HepG2 (cell line): ENCODE results near the gene XXYLT1. TPM values are rescaled to one million over a fixed set of nuclear protein-coding genes. Genes with fewer than 3 reads are reported as not detected.

Experiments used
- ATAC-seq: fragments of 200-7000 bp; cut with Tn5 transposase; 3 replicates; pipeline ENCODE4 v1.9.1; 2020; ENCODE audit warnings: mild to moderate bottlenecking, moderate library complexity
- BruUV-seq: library from RNA; stranded (reverse); fragments of 400-500 nt; replicated peaks from 2 replicates; lab custom pipeline; 2021; lab: Mats Ljungman, UMichigan
- CTCF ChIA-PET: fragments of 300-600 bp; formaldehyde crosslinking; extraction: SDS; loops from one replicate; lab custom pipeline; 2021; ENCODE audit warnings: low total read pairs, inconsistent platforms, low intra/inter-chr PET ratio; lab: Yijun Ruan, JAX
- POLR2A ChIA-PET: fragments of 350-600 bp; sonication (Branson Sonifier 250); formaldehyde crosslinking; loops from one replicate; lab custom pipeline; 2020; ENCODE audit warnings: antibody characterized with exemption, inconsistent platforms; lab: Yijun Ruan, JAX
- DNase-seq: peaks from one replicate; pipeline ENCODE4 v3.0.0-alpha.2; 2015; ENCODE audit warnings: low spot score
- FAIRE-seq: peaks from 3 replicates; lab custom pipeline; 2011; peaks lifted over from hg19 to GRCh38; lab: Jason Lieb, UNC
- H2AFZ ChIP-seq: one replicate; pipeline ENCODE4 v1.6.1; 2011; ENCODE audit warnings: low read length, inconsistent platforms
- H3K27ac ChIP-seq: fragments of 300-600 bp; 3 replicates; pipeline ENCODE4 v1.8.0; 2011; ENCODE audit warnings: mixed run types, mild to moderate bottlenecking, mixed read lengths, low read length, inconsistent platforms; ENCODE audit not compliant: insufficient read depth; ENCODE audit errors: extremely low read length
- H3K27me3 ChIP-seq, 2 experiments: fragments of 200-600 bp in 1 of 2; 2 replicates in 1 of 2; 3 replicates in 1 of 2; pipeline versions ENCODE4 v1.6.0 to v1.8.0; 2011; ENCODE audit warnings: low read length in 2 of 2, mild to moderate bottlenecking in 2 of 2, moderate library complexity in 2 of 2, inconsistent platforms in 1 of 2; ENCODE audit not compliant: insufficient read depth in 2 of 2, control insufficient read depth in 1 of 2
- H3K36me3 ChIP-seq, 2 experiments: fragments of 200-600 bp in 1 of 2; replicated peaks in 1 of 2; 2 replicates in 1 of 2; 3 replicates in 1 of 2; pipeline versions ENCODE4 v1.5.1 to v1.8.0; 2011; ENCODE audit warnings: low read length in 2 of 2, inconsistent platforms in 1 of 2; ENCODE audit not compliant: insufficient read depth in 2 of 2, control insufficient read depth in 1 of 2
- H3K4me1 ChIP-seq: 2 replicates; pipeline ENCODE4 v1.5.1; 2012; ENCODE audit warnings: low read length, inconsistent platforms; ENCODE audit not compliant: insufficient read depth
- H3K4me2 ChIP-seq: 2 replicates; pipeline ENCODE4 v1.6.0; 2011; ENCODE audit warnings: low read depth, low read length, inconsistent platforms
- H3K4me3 ChIP-seq, 3 experiments: fragments of 200-600 bp in 1 of 3; sonication (generic), shearing (Covaris generic) in 1 of 3; replicated peaks in 1 of 3; 2 replicates each; pipeline ENCODE4 v1.5.1; 2011 to 2016; ENCODE audit warnings: low read length in 3 of 3, inconsistent platforms in 2 of 3, low read depth in 2 of 3, mild to moderate bottlenecking in 2 of 3, control low read depth in 1 of 3, mixed read lengths in 1 of 3; ENCODE audit not compliant: insufficient read depth in 1 of 3
- H3K79me2 ChIP-seq: one replicate; pipeline ENCODE4 v1.6.1; 2011; ENCODE audit warnings: low read length, inconsistent platforms; ENCODE audit not compliant: insufficient read depth
- H3K9ac ChIP-seq: 2 replicates; pipeline ENCODE4 v1.6.0; 2011; ENCODE audit warnings: mild to moderate bottlenecking, low read depth, low read length, inconsistent platforms; ENCODE audit not compliant: insufficient read depth
- H3K9me3 ChIP-seq: 2 replicates; pipeline ENCODE4 v1.5.1; 2012; ENCODE audit warnings: mild to moderate bottlenecking, low read length
- H4K20me1 ChIP-seq: 2 replicates; pipeline ENCODE4 v1.6.0; 2011; ENCODE audit warnings: inconsistent platforms, mild to moderate bottlenecking, low read length, moderate library complexity; ENCODE audit not compliant: insufficient read depth
- CCAR2 ChIP-seq: fragments of 200-400 bp; formaldehyde crosslinking; optimal IDR thresholded peaks from 2 replicates; pipeline ENCODE3; 2018; ENCODE audit warnings: low read depth, mild to moderate bottlenecking, low read length, moderate library complexity
- FOSL1 ChIP-seq: sonication (generic); formaldehyde crosslinking; IDR thresholded peaks from 2 replicates; pipeline ENCODE4 v1.9.0; 2021; ENCODE audit warnings: missing genetic modification reagents, borderline replicate concordance
- GTF2F1 ChIP-seq: fragments of 150-350 bp; IDR thresholded peaks from 2 replicates; pipeline ENCODE4 v1.6.1; 2014; ENCODE audit warnings: low read length
- HNF1A ChIP-seq, 2 experiments: sonication (generic) in 1 of 2; formaldehyde crosslinking in 1 of 2; IDR thresholded peaks; 2 replicates each; pipeline versions ENCODE4 v1.4.0 to v1.6.1; 2016 to 2020; ENCODE audit warnings: borderline replicate concordance in 1 of 2, low read depth in 1 of 2, mild to moderate bottlenecking in 1 of 2, missing genetic modification reagents in 1 of 2
- IKZF4 ChIP-seq: sonication (generic); formaldehyde crosslinking; IDR thresholded peaks from 2 replicates; pipeline ENCODE4 v1.5.1; 2020; ENCODE audit warnings: borderline replicate concordance, mild to moderate bottlenecking, low read depth, missing genetic modification reagents; ENCODE audit errors: not compliant biosample characterization
- IRF9 ChIP-seq: sonication (generic); formaldehyde crosslinking; IDR thresholded peaks from 2 replicates; pipeline ENCODE4 v1.8.0; 2022; ENCODE audit warnings: missing genetic modification reagents, mild to moderate bottlenecking, borderline replicate concordance
- MIER2 ChIP-seq: IDR thresholded peaks from 2 replicates; pipeline ENCODE4 v1.6.1; 2016; ENCODE audit warnings: missing biosample characterization, missing genetic modification reagents
- POLR2AphosphoS2 ChIP-seq: IDR thresholded peaks from 2 replicates; pipeline ENCODE4 v1.6.1; 2011; ENCODE audit warnings: low read depth, low read length, improper control_type of control experiment
- RFXANK ChIP-seq: IDR thresholded peaks from 2 replicates; pipeline ENCODE4 v1.6.1; 2016
- RNF219 ChIP-seq: sonication (generic); formaldehyde crosslinking; IDR thresholded peaks from 2 replicates; pipeline ENCODE4 v1.5.0; 2020; ENCODE audit warnings: mild to moderate bottlenecking, missing genetic modification reagents
- SNAI1 ChIP-seq: sonication (generic); formaldehyde crosslinking; IDR thresholded peaks from 2 replicates; pipeline ENCODE4 v1.5.0; 2020; ENCODE audit warnings: mild to moderate bottlenecking, missing genetic modification reagents, borderline replicate concordance
- THAP8 ChIP-seq: sonication (generic); formaldehyde crosslinking; IDR thresholded peaks from 2 replicates; pipeline ENCODE4 v1.5.1; 2020; ENCODE audit warnings: missing genetic modification reagents, mild to moderate bottlenecking, borderline replicate concordance
- TMF1 ChIP-seq: sonication (generic); formaldehyde crosslinking; IDR thresholded peaks from 2 replicates; pipeline ENCODE4 v1.8.1; 2022; ENCODE audit warnings: low read depth, missing genetic modification reagents
- YEATS4 ChIP-seq: sonication (generic); formaldehyde crosslinking; IDR thresholded peaks from 2 replicates; pipeline ENCODE4 v1.4.0; 2020; ENCODE audit warnings: missing genetic modification reagents, borderline replicate concordance
- ZNF136 ChIP-seq: sonication (generic); formaldehyde crosslinking; IDR thresholded peaks from 2 replicates; pipeline ENCODE4 v1.8.1; 2022; ENCODE audit warnings: low read depth, mild to moderate bottlenecking, moderate library complexity, missing genetic modification reagents
- ZNF256 ChIP-seq: sonication (generic); formaldehyde crosslinking; conservative IDR thresholded peaks from 2 replicates; pipeline ENCODE4 v1.4.0; 2020; ENCODE audit warnings: missing genetic modification reagents
- ZNF331 ChIP-seq: sonication (generic); formaldehyde crosslinking; IDR thresholded peaks from 2 replicates; pipeline ENCODE4 v1.4.0; 2020; ENCODE audit warnings: missing genetic modification reagents
- ZSCAN25 ChIP-seq: sonication (generic); formaldehyde crosslinking; IDR thresholded peaks from 2 replicates; pipeline ENCODE4 v1.8.0; 2022; ENCODE audit warnings: mild to moderate bottlenecking, missing genetic modification reagents
- WGBS: methylation state at CpG from one replicate; pipeline ENCODE4 v1.1.6; 2017; ENCODE audit warnings: low lambda C conversion rate; 5-methylcytosine and 5-hydroxymethylcytosine counted together
- in situ Hi-C: cut with HindIII; loops from 2 replicates; pipeline ENCODE4 v1.10.0; 2017; ENCODE audit warnings: low pct_unique_long_range_greater_than_20kb; ENCODE audit not compliant: extremely low pct_ligation_motif_present
- intact Hi-C: fragments of 100-400 bp; cut with micrococcal nuclease; formaldehyde crosslinking; loops from one replicate; pipeline ENCODE4 v1.10.0; 2022; ENCODE audit not compliant: unreplicated experiment
- polyA plus RNA-seq, 8 experiments: library from polyadenylated mRNA; depleted of rRNA in 3 of 8; stranded (reverse) in 7 of 8; unstranded in 1 of 8; fragments of >200 nt; fragmentation: Illumina TruSeq in 4 of 8; extraction: Trizol in 4 of 8; gene quantifications; 2 replicates each; pipeline versions ENCODE4 v1.2.1 to v1.2.3, GENCODE V29; 2011 to 2016; ENCODE audit warnings: low read depth in 4 of 8, missing spikeins in 1 of 8, mixed read lengths in 1 of 8; ENCODE audit not compliant: insufficient read depth in 1 of 8
- total RNA-seq, 5 experiments: library from RNA; depleted of rRNA; stranded (reverse); fragments of >200 nt; fragmentation: Illumina TruSeq; extraction: Trizol; gene quantifications; 2 replicates each; pipeline ENCODE4 v1.2.3, GENCODE V29; 2016; ENCODE audit warnings: low read depth in 1 of 5

Gene XXYLT1
- total and polyA plus RNA-seq, 2 of the 13 experiments (the other 11 are each of a cell fraction or from before 2014, with no cell fraction given): 17.7 to 19.0 TPM

GRCh38 chr3:195230244-195230643, 40.7 kb downstream of the XXYLT1 start:
- in situ Hi-C loops (no loop called here), intact Hi-C loops (no loop called here)
- Histone ChIP-seq H3K27ac (no peak overlapping the region), H3K27me3 (no peaks in the 10 kb centered on the region), H2AFZ (no peak overlapping the region), H3K4me3 (no peak overlapping the region), H3K36me3 (peaks cover 3 to 12% of the 10 kb centered on the region in 2 experiments), H3K9me3 (no peaks in the 10 kb centered on the region; the same call in 1 of the 2 replicates), H3K4me1 (peaks cover 11% of the 10 kb centered on the region), H3K79me2 (no peaks in the 10 kb centered on the region), H3K4me2 (no peak overlapping the region), H3K9ac (no peak overlapping the region), H4K20me1 (no peaks in the 10 kb centered on the region)
- POLR2A ChIA-PET: no interaction called here
- no TSS peak for BruUV-seq
- DNase-seq (no peak), FAIRE-seq (no peak), ATAC-seq (no peak)
- CTCF ChIA-PET: no interaction called here
- 100% methylated on average over 1 of the region's 1 CpG for WGBS
- TF ChIP-seq FOSL1 (CRISPR knock-in tag) (no peak), THAP8 (CRISPR knock-in tag) (no peak), MIER2 (CRISPR knock-in tag) (no peak), IKZF4 (no peak), CCAR2 (no peak), RNF219 (CRISPR knock-in tag) (no peak), TMF1 (CRISPR knock-in tag) (no peak), YEATS4 (CRISPR knock-in tag) (no peak), ZNF256 (CRISPR knock-in tag) (no peak), IRF9 (CRISPR knock-in tag) (no peak), ZNF331 (no peak), HNF1A (IDR thresholded peaks at IDR 0.05; ENCODE audit: low read depth) (no peak), HNF1A (CRISPR knock-in tag; IDR thresholded peaks at IDR 0.05; ENCODE audit: borderline replicate concordance) (no peak), POLR2AphosphoS2 (no peak), ZNF136 (CRISPR knock-in tag) (no peak), ZSCAN25 (CRISPR knock-in tag) (no peak), GTF2F1 (no peak), SNAI1 (CRISPR knock-in tag) (no peak), RFXANK (CRISPR knock-in tag) (no peak)
